GM13976 (cell line): Measurements from ENCODE around the gene THOC6.

Experiments
- DNase-seq: peaks from one replicate; pipeline ENCODE4 v3.0.0; 2012; ENCODE audit warnings: low spot score
- CTCF ChIP-seq: IDR thresholded peaks from 2 replicates; pipeline ENCODE4 v1.5.1; 2012; ENCODE audit warnings: borderline replicate concordance, mild to moderate bottlenecking; ENCODE audit not compliant: insufficient read depth; ENCODE audit errors: extremely low read depth, missing control alignments, control extremely low read depth
- in situ Hi-C: fragments of 300-500 bp; cut with MboI; formaldehyde crosslinking; loops from one replicate; pipeline ENCODE4 v1.12.0; 2022; ENCODE audit warnings: low sequenced_read_pairs, mixed read lengths, inconsistent platforms; ENCODE audit not compliant: unreplicated experiment

The THOC6 gene

DNA sequence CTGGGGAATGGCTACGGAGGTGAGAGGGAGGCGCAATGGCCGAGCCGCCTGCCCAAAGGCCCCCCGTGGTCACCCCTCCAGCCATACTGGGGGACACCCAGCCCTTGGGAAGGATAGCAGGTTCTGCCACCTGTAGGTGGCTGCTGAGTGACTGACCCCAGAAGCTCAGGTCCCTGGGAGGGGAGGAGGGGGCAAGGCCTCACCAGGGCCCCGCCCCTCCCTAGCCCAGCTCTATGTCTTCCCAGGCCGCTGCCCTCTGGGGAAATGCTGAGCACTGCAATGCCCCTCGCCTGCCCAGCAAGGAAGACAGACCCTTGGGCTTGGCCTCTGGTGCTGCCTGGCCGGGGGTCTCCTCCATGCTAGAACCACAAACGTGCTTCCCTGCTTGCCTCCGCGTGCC lies 22.5 kb upstream of the THOC6 start:
- DNase-seq: no peak
- no peak for TF ChIP-seq CTCF
- in situ Hi-C loops: no loop called here

DNA sequence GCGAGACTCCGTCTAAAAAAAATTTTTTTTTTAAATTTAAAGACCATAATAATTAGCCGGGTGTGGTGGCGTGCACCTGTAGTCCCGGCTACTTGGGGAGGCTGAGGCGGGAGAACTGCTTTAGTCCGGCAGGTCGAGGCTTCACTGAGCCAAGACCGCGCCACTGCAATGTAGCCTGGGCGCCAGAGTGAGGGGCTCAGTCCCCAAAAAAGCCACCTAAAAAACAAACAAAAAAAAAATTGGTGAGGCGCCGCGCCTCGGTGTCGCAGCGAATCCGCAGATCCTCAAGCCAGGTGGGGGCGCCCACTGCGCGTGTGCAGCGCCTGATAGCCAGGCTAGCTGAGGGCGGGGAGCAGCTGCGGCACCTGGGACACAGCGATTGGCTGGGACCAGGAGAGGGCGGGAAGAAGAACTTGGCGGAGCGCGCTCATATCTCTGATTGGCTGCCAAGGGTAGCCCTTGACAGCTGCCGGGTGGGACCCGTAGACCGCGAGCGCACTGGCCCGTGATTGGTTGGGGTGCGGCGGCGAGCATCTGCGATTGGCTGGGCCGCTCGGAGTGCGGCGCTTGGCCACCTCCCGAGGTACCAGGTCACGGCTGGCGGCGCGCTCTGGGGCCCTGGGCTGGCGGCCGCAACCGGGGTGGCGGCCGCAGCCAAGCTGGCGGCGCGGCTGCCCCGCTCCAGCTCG lies 20.1 kb upstream of the THOC6 start:
- in situ Hi-C loops: no loop called here
- TF ChIP-seq CTCF: peak; percentile 78
- peak; percentile 100 for DNase-seq

- in situ Hi-C loops: no loop called here
- no peak for DNase-seq
- TF ChIP-seq CTCF: no peak
These were observed 19.5 kb upstream of the THOC6 start for GRCh38 chr16:3004319-3004718.

DNA sequence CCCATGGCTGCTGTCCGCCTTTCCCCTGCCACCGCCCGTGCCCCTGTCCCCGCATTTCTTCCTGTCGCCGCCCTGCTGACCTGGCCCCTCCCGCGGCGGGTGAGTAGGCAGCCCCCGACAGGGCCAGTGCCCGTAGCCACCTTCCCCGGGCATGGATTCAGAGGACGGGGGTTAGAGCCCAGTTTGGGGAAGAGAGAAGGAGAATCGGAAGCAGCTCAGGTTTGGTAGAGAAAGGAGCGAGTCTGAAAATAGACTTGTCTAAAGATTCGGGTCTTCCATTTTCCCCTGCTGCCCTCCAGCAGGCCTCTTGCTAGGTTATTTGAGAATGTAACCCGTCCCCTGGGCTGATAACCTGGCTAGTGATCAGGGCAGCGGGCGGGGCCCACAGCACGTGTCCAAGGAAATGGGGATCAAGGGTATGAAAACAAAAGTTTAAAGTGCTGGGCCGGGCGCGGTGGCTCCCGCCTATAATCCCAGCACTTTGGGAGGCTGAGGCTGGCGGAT lies 19.0 kb upstream of the THOC6 start:
- in situ Hi-C loops: no loop called here
- no peak for TF ChIP-seq CTCF
- no peak for DNase-seq

- no peak for DNase-seq
These were observed 16.5 kb upstream of the THOC6 start for GRCh38 chr16:3007059-3007956.

More at GRCh38 chr16:3007059-3007956, 16.5 kb upstream of the THOC6 start:
- no peak for TF ChIP-seq CTCF
- in situ Hi-C loops: no loop called here
